Ishikawa (cell line): Measurements from ENCODE around the gene TCEAL1.

ENCODE experiments used
- CEBPB ChIP-seq: IDR thresholded peaks from 2 replicates; pipeline ENCODE4 v1.6.1; 2012
- CREB1 ChIP-seq: IDR thresholded peaks from 2 replicates; pipeline ENCODE4 v1.6.1; 2012; ENCODE audit warnings: low read depth
- EGR1 ChIP-seq: IDR thresholded peaks from 2 replicates; pipeline ENCODE4 v1.6.1; 2012
- EP300 ChIP-seq: IDR thresholded peaks from 2 replicates; pipeline ENCODE4 v1.6.1; 2012; ENCODE audit warnings: borderline replicate concordance
- FOXM1 ChIP-seq: IDR thresholded peaks from 2 replicates; pipeline ENCODE4 v1.6.1; 2012; ENCODE audit warnings: low read depth, borderline replicate concordance
- NFIC ChIP-seq: IDR thresholded peaks from 2 replicates; pipeline ENCODE4 v1.6.1; 2012
- RAD21 ChIP-seq: IDR thresholded peaks from 2 replicates; pipeline ENCODE4 v1.6.1; 2012; ENCODE audit warnings: low read depth
- TAF1 ChIP-seq: IDR thresholded peaks from 2 replicates; pipeline ENCODE4 v1.6.1; 2012; ENCODE audit warnings: low read depth, mild to moderate bottlenecking
- TCF12 ChIP-seq: IDR thresholded peaks from 2 replicates; pipeline ENCODE4 v1.6.1; 2012; ENCODE audit warnings: low read depth
- TEAD4 ChIP-seq: IDR thresholded peaks from 2 replicates; pipeline ENCODE4 v1.6.1; 2012
- YY1 ChIP-seq: IDR thresholded peaks from 2 replicates; pipeline ENCODE4 v1.6.1; 2012; ENCODE audit warnings: low read depth
- ZBTB7A ChIP-seq: IDR thresholded peaks from 2 replicates; pipeline ENCODE4 v1.6.1; 2012; ENCODE audit warnings: low read depth
- TF ChIP-seq, protein P1 (sequence below): IDR thresholded peaks from 2 replicates; pipeline ENCODE4 v1.6.1; 2012
- TF ChIP-seq, protein P2 (sequence below): IDR thresholded peaks from 2 replicates; pipeline ENCODE4 v1.6.1; 2012
- TF ChIP-seq, protein P3 (sequence below): IDR thresholded peaks from 2 replicates; pipeline ENCODE4 v1.6.1; 2012; ENCODE audit warnings: low read depth, mild to moderate bottlenecking

The TCEAL1 gene

DNA sequence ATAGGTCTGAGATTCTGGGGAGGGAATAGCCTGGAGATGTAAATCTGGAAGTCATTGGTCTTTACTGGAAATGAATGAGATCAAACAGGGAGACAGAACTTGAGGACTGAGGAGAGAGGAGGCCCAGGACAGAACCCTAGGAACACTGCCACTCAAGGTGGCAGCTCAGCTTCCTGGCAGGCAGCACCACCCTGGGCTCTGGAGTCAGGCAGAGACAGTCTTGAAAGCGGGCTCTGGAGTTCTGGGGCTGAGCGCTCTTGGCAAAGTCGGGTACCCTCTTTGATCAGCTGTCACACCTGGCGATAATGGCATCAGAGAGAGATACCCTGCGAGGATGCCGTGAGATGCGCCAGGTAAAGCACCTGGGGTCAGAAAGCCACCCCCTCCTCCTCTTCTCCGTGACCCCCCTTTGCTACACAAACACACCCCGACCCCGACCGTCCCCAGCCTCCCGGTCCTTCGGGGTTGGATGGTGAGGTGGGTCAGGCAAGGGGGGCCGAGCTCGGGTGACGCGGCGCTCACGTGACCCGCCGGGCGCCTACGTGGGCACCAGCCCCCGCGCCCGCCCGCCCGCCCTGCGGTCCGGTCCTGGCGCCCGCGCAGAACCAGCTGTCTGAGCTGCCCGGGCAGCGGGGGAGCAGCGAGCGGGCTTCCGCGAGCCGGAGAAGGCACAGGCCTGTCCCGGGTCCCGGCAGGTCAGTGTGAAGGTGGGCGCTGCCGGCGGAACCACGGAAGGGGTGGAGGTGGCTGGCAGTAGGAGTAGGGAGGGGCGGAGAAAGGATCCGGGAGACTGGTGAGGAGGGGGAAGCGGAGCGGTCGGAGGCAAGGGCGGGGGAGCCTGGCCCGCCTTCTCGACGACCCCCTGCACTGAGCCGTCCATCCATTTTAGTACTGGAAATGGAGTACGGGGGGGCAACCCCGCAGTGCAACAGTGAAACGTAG is 21.1 kb upstream of the TCEAL1 start, which contains the start of gene TCEAL3:
TCEAL3 (plus strand) TSS at position 600 of the 942 bp plus-strand sequence. CDS start 1,102 bp downstream, outside the sequence.
- TF ChIP-seq CEBPB: no peak
- TF ChIP-seq CREB1: peak; percentile 28; the same call in 1 of the 2 replicates
- TF ChIP-seq, protein P1, sequence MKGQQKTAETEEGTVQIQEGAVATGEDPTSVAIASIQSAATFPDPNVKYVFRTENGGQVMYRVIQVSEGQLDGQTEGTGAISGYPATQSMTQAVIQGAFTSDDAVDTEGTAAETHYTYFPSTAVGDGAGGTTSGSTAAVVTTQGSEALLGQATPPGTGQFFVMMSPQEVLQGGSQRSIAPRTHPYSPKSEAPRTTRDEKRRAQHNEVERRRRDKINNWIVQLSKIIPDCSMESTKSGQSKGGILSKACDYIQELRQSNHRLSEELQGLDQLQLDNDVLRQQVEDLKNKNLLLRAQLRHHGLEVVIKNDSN: peak; percentile 88

DNA sequence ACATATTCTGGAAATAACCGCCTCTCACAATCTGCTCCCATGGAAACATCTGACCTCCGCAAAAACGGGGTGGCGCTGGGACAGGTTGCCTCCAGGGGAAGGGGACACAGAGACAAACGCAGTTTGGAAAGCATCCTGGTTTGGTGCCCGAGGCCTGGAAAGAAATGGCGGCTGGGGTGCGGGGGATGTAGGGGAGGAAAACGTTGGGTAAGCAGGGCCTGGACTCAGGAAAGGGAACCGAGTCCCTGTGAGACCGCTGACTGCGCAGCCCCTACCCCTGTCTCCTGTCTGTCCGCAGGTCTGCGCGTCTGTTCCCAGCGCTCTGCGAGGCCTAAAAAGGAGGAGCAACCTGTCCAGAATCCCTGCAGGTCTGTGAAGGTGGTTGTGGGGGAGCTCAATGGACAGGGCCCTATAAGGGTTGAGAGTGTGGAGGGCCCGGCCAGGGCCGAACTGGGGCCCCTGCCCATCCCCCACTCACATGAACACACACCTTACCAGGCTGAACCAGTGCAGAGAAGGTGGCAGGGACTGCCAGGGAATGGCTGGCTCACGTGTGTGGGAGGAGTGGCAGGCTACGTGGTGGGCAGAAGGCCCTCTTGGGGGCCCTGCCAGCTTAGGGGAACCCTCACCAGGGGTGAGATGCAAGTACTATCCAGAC is 20.3 kb upstream of the TCEAL1 start:
- TF ChIP-seq EP300: no peak
- no peak for TF ChIP-seq TAF1
- no peak for TF ChIP-seq RAD21
- TF ChIP-seq YY1: no peak
- TF ChIP-seq EGR1: no peak
- TF ChIP-seq, protein P2, sequence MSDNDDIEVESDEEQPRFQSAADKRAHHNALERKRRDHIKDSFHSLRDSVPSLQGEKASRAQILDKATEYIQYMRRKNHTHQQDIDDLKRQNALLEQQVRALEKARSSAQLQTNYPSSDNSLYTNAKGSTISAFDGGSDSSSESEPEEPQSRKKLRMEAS: no peak
- TF ChIP-seq TEAD4: no peak
- TF ChIP-seq ZBTB7A: no peak
- TF ChIP-seq, protein P1: no peak
- no peak for TF ChIP-seq NFIC
- TF ChIP-seq, protein P3, sequence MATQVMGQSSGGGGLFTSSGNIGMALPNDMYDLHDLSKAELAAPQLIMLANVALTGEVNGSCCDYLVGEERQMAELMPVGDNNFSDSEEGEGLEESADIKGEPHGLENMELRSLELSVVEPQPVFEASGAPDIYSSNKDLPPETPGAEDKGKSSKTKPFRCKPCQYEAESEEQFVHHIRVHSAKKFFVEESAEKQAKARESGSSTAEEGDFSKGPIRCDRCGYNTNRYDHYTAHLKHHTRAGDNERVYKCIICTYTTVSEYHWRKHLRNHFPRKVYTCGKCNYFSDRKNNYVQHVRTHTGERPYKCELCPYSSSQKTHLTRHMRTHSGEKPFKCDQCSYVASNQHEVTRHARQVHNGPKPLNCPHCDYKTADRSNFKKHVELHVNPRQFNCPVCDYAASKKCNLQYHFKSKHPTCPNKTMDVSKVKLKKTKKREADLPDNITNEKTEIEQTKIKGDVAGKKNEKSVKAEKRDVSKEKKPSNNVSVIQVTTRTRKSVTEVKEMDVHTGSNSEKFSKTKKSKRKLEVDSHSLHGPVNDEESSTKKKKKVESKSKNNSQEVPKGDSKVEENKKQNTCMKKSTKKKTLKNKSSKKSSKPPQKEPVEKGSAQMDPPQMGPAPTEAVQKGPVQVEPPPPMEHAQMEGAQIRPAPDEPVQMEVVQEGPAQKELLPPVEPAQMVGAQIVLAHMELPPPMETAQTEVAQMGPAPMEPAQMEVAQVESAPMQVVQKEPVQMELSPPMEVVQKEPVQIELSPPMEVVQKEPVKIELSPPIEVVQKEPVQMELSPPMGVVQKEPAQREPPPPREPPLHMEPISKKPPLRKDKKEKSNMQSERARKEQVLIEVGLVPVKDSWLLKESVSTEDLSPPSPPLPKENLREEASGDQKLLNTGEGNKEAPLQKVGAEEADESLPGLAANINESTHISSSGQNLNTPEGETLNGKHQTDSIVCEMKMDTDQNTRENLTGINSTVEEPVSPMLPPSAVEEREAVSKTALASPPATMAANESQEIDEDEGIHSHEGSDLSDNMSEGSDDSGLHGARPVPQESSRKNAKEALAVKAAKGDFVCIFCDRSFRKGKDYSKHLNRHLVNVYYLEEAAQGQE: no peak
- TF ChIP-seq TCF12: no peak
- no peak for TF ChIP-seq FOXM1
- TF ChIP-seq CEBPB: no peak
- TF ChIP-seq CREB1: no peak

DNA sequence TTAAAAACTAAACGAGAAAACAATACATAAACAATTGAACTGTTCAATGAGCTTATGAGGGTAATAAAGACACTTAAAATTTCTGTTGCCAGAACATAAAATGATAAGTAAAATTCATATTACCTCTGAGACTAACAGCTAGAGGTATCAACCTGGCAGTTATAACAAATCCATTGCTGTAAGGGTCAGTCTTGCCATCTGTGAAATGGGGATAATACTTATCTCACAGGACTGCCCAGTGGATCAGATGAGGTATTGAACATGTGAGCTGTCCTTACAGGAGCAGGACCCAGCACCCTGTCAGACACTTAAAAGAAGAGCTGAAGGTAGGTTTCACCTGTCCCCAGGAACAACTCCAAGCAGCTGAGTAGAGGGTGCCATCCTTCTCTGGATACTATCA is 18.5 kb upstream of the TCEAL1 start:
- no peak for TF ChIP-seq NFIC

DNA sequence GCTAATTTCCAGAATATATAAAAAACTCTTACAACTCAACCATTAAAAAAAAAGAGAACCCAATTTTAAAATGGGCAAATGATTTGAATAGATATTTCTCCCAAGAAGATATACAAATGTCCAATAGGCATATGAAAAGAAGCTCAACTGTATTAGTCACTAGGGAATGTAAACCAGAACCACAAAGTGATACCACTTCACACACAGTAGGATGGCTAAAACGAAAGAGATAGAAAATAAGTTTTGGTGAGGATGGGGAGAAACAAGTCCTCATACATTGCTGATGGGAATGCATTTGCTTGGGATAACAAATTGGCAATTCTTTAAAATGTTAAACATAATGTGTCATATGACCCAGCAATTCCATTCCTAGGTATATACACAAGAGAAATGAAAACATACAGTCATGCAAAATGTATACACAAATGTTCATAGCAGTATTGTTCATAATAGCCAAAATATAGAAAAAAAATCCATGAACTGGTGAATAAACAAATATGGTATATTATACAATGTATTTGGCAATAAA is 15.3 kb upstream of the TCEAL1 start:
- no peak for TF ChIP-seq CEBPB
- TF ChIP-seq, protein P2: no peak
- TF ChIP-seq FOXM1: no peak
- TF ChIP-seq TEAD4: no peak
- no peak for TF ChIP-seq NFIC
- TF ChIP-seq, protein P3: no peak
- no peak for TF ChIP-seq ZBTB7A
- TF ChIP-seq RAD21: no peak
- no peak for TF ChIP-seq EGR1
- TF ChIP-seq CREB1: no peak
- no peak for TF ChIP-seq YY1
- TF ChIP-seq TCF12: no peak
- no peak for TF ChIP-seq TAF1
- no peak for TF ChIP-seq EP300
- TF ChIP-seq, protein P1: no peak

DNA sequence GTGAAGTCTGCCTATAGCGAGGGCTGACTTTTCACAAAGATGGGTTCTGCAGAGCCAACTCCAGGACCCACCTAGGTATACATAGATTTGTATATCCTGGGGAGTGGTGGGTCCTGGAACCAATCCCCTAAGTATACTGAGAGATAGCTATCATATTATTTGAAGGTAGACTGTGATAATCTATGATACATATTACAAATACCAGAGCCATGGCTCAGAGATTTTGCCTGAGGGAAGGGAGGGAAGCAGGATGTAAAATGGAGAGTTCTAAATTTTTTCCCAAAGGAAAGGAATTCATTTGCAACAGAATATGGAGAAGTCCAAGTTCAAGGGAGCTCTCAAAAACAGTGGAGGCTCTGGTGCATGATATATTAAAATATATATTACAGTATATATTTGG is 13.8 kb upstream of the TCEAL1 start:
- TF ChIP-seq TEAD4 (no peak), NFIC (no peak)
- TF ChIP-seq, protein P1: no peak
